Thoracic aorta (tissue), 2 donors: Measurements from ENCODE around the gene KCNK15. TPM values are rescaled to one million over a fixed set of nuclear protein-coding genes. Genes with fewer than 3 reads are reported as not detected.
A peak's percentile ranks its signal among the peaks of the same experiment; 100 is the strongest.

Experiments used
- ATAC-seq: fragments of 150-250 bp; one replicate; pipeline ENCODE4 v1.8.0; 2017; ENCODE audit warnings: low read depth; ENCODE audit not compliant: insufficient number of reproducible peaks, low FRiP score
- DNase-seq: peaks from one replicate; pipeline ENCODE4 v3.0.0-alpha.2; 2020; ENCODE audit warnings: low spot score
- H3K27ac ChIP-seq, 2 donors: fragments of 200-600 bp; sonication (generic); 1 replicate in 1 of 2; 2 replicates in 1 of 2; pipeline ENCODE4 v1.5.1; 2016; ENCODE audit warnings: mild to moderate bottlenecking in 2 of 2, moderate library complexity in 2 of 2
- H3K27me3 ChIP-seq: fragments of 200-600 bp; sonication (generic); replicated peaks from 2 replicates; pipeline ENCODE4 v1.6.0; 2016; ENCODE audit warnings: mild to moderate bottlenecking; ENCODE audit not compliant: insufficient read depth
- H3K36me3 ChIP-seq: fragments of 200-600 bp; sonication (generic); one replicate; pipeline ENCODE4 v1.5.1; 2016
- H3K4me1 ChIP-seq, 2 donors: fragments of 200-600 bp; sonication (generic); 1 replicate in 1 of 2; 2 replicates in 1 of 2; pipeline versions ENCODE4 v1.5.1 to v1.6.0; 2016; ENCODE audit warnings: low read depth in 2 of 2, mild to moderate bottlenecking in 1 of 2; ENCODE audit not compliant: control insufficient read depth in 1 of 2
- H3K4me3 ChIP-seq: fragments of 200-600 bp; sonication (generic); 2 replicates; pipeline ENCODE4 v1.5.1; 2016; ENCODE audit warnings: mild to moderate bottlenecking
- H3K9me3 ChIP-seq: fragments of 200-600 bp; sonication (generic); 2 replicates; pipeline ENCODE4 v1.5.1; 2016
- total RNA-seq, 2 donors: library from RNA; depleted of rRNA; stranded (reverse); fragments of >200 nt; gene quantifications; one replicate each; pipeline versions ENCODE4 v1.1.0 to v1.2.3, GENCODE V29; 2016
- TF ChIP-seq, protein P1 (sequence below): fragments of 200-600 bp; sonication (generic); IDR thresholded peaks from one replicate; pipeline ENCODE4 v1.5.1; 2019; ENCODE audit warnings: antibody characterized with exemption

The KCNK15 gene
- total RNA-seq, 2 donors from 2014 or later: 26.3 to 60.0 TPM

DNA sequence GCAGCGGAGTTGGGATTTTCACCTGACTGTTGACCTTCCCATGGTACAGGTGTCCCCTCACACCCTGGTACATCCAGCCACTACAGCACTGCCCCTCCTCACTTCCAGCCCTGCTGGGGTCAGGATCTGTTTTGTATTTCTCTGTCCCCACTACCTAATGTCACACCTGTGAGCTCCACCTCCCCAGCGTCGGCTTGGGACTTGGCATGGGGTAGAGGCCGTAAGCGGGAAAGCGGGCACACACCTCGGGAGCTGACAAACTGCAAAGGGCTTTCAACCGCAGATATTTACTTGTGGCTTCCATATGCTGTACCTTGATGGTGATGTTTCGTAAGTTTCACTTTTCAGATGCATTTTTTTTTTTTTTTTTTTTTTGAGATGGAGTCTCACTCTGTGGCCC, 35.9 kb upstream of the KCNK15 start:
- Histone ChIP-seq H3K27ac (no peak overlapping the region), H3K9me3 (no peaks in the 10 kb centered on the region), H3K4me3 (no peak overlapping the region), H3K27me3 (no peaks in the 10 kb centered on the region), H3K36me3 (no peaks in the 10 kb centered on the region), H3K4me1 (peaks cover 19 to 67% of the 10 kb centered on the region in 2 donors)
- ATAC-seq (no peak), DNase-seq (no peak)
- TF ChIP-seq, protein P1, sequence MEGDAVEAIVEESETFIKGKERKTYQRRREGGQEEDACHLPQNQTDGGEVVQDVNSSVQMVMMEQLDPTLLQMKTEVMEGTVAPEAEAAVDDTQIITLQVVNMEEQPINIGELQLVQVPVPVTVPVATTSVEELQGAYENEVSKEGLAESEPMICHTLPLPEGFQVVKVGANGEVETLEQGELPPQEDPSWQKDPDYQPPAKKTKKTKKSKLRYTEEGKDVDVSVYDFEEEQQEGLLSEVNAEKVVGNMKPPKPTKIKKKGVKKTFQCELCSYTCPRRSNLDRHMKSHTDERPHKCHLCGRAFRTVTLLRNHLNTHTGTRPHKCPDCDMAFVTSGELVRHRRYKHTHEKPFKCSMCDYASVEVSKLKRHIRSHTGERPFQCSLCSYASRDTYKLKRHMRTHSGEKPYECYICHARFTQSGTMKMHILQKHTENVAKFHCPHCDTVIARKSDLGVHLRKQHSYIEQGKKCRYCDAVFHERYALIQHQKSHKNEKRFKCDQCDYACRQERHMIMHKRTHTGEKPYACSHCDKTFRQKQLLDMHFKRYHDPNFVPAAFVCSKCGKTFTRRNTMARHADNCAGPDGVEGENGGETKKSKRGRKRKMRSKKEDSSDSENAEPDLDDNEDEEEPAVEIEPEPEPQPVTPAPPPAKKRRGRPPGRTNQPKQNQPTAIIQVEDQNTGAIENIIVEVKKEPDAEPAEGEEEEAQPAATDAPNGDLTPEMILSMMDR: no peak

DNA sequence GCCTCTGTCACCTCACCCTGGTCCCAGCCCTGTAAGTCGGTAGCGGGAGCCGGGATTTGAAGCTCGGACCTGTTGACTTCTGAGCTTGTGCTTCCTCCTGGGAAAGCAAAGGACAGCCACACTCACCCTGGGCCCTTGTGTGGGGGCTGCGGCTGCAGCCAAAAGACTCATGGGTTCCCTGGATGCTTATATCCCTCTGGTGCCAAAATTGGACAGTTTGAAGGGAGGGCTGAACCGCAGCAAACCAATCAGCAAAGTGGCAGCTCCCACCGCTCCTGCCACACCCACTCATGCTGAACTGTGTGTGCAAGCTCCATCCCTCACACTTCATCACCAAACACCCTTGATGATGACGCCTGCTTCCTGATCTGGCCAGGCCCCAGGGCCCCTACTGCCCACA, 34.4 kb upstream of the KCNK15 start:
- no peak for DNase-seq
- Histone ChIP-seq H3K27ac (peak overlapping the region in 1 of 2 donors; percentile 99), H3K4me1 (peaks cover 22 to 68% of the 10 kb centered on the region in 2 donors), H3K36me3 (no peaks in the 10 kb centered on the region), H3K9me3 (no peaks in the 10 kb centered on the region), H3K4me3 (no peak overlapping the region), H3K27me3 (no peaks in the 10 kb centered on the region)
- no peak for ATAC-seq
- TF ChIP-seq, protein P1: no peak

DNA sequence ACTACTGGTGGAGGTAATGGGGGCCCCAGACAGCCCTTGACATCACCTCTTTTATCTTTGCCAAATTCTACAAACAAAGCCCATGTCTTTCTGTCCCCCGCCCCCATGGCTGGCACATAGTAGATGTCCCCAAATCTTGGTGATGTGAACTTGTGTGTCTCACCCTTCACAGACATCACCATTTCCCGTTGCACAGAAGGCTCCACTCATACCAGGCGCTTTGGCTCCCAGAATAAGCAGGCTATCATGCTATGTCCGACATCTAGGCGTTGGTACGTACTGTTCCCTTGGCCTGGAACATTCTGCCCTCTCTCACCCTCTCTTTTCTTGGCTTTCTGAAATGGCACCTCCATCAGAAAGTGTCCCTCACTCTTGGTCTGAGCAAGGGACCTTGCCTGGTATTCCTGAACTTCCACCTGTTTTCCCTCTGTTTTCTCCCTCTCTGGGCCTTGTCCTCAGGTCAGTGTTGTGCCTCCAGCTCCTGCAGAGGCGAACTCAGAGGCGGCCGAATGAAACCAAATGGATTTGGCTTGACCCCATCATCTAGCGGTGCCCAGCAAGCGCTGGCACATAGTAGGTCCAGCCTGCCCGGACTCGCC, 31.5 kb upstream of the KCNK15 start:
- Histone ChIP-seq H3K27me3 (no peaks in the 10 kb centered on the region), H3K4me3 (peak overlapping the region; percentile 72), H3K9me3 (no peaks in the 10 kb centered on the region), H3K27ac (peak overlapping the region; percentile 97 to 99), H3K36me3 (no peaks in the 10 kb centered on the region), H3K4me1 (peaks cover 42 to 81% of the 10 kb centered on the region in 2 donors)
- ATAC-seq (peak; percentile 60), DNase-seq (peak; percentile 60)
- TF ChIP-seq, protein P1: no peak

DNA sequence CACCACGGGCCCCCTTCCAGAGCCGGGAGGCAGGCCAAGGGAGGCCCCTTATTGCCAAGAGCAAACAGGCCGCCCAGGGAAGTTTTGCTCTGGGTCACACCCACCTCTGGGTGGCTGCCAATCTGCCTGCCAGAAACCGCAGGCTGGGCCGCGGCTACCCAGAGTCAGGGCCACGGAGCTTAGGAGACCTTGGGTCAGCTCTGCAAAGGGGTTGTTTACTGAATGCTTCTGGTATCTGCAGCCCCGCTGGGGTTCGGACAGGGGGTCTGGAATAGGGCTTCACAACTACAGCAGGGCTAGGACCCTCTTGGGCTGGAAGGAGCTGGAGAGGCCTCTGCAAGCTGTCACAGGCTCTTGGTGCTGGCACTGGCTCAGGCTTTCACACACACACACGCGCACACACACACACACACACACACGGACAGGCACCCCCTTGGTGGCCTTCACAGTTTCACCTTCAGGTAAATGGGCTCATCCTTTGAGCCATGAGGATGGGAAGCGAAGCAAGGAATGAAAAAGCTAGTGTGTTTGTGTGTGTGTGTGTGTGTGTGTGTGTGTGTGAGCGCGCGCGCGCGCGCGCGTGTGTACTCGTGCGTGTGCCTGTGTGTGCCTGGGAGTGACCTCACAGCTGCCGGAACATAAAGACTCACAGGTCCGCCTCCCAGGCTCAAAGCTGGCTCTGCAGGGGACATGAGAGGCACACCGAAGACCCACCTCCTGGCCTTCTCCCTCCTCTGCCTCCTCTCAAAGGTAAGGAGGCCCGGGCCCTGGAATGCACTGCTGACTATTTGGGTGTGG, 30.8 kb upstream of the KCNK15 start, which contains the start of gene CCN5:
CCN5 (plus strand) TSS at position 669 of the 798 bp plus-strand sequence; CDS start at position 691, 22 bp downstream.
- Histone ChIP-seq H3K36me3 (no peaks in the 10 kb centered on the region), H3K4me1 (peaks cover 49 to 88% of the 10 kb centered on the region in 2 donors), H3K27me3 (no peaks in the 10 kb centered on the region), H3K9me3 (no peaks in the 10 kb centered on the region), H3K27ac (peak within 1 kb of the TSS; percentile 97 to 99), H3K4me3 (peak within 1 kb of the TSS; percentile 72)
- TF ChIP-seq, protein P1: no peak
- DNase-seq (peak; percentile 73), ATAC-seq (peak; percentile 64)
